ENCODE data around the gene CBFA2T3. TPM values are rescaled to one million over a fixed set of nuclear protein-coding genes. Genes with fewer than 3 reads are reported as not detected.
A peak's percentile ranks its signal among the peaks of the same experiment; 100 is the strongest.
"Not testable (repeated sequence)": the region's sequence is repeated elsewhere in the genome, so short reads cannot be mapped to it uniquely, and the experiment has no call there.

Gene CBFA2T3
- total RNA-seq = 10 to 100 TPM; 10.5 to 15.7 TPM
- long read RNA-seq, partial matches to known transcripts = 9 of 12 reads
- long read RNA-seq, other reads (novel, unspliced or antisense) = 3 of 12 reads

- intact Hi-C loops (cut with DNase I, micrococcal nuclease) = no loop called here
- ATAC-seq (peak; percentile 76), DNase-seq (peak; percentile 74 to 81)
Observed at GRCh38 chr16:88977018-88977811, at the start of gene CBFA2T3. CBFA2T3 (minus strand) TSS chr16:88977207; CDS start chr16:88976807, 400 bp downstream.

GRCh38 chr16:89026121-89026612 lies 49.2 kb upstream of the CBFA2T3 start:
- DNase-seq = no peak
- no peak for ATAC-seq
- intact Hi-C loops (cut with DNase I, micrococcal nuclease) = no loop called here

- intact Hi-C loops (cut with DNase I, micrococcal nuclease) = no loop called here
Observed at GRCh38 chr16:89025636-89026035, 48.6 kb upstream of the CBFA2T3 start.

GRCh38 chr16:89024546-89025060 lies 47.6 kb upstream of the CBFA2T3 start:
- ATAC-seq (no peak), DNase-seq (no peak)
- intact Hi-C loops (cut with DNase I, micrococcal nuclease) = no loop called here

More at GRCh38 chr16:89025636-89026035, 48.6 kb upstream of the CBFA2T3 start:
- DNase-seq (no peak), ATAC-seq (no peak)

GRCh38 chr16:89023621-89024511 lies 46.9 kb upstream of the CBFA2T3 start:
- intact Hi-C loops (cut with DNase I, micrococcal nuclease) = no loop called here
- ATAC-seq (no peak), DNase-seq (no peak)

GRCh38 chr16:89023151-89023551 lies 46.1 kb upstream of the CBFA2T3 start:
- ATAC-seq (no peak), DNase-seq (no peak)
- intact Hi-C loops (cut with DNase I, micrococcal nuclease) = no loop called here

- intact Hi-C loops (cut with DNase I, micrococcal nuclease) = no loop called here
- ATAC-seq (no peak), DNase-seq (no peak)
Observed at GRCh38 chr16:89022051-89022836, 45.2 kb upstream of the CBFA2T3 start.

GRCh38 chr16:89020925-89021595 lies 44.1 kb upstream of the CBFA2T3 start:
- intact Hi-C loops (cut with DNase I, micrococcal nuclease) = no loop called here
- ATAC-seq (no peak), DNase-seq (no peak)

- DNase-seq = no peak
- intact Hi-C loops (cut with DNase I, micrococcal nuclease) = no loop called here
- ATAC-seq = no peak
Observed at GRCh38 chr16:89020068-89020924, 43.3 kb upstream of the CBFA2T3 start.

GRCh38 chr16:89019511-89019910 lies 42.5 kb upstream of the CBFA2T3 start:
- DNase-seq = no peak
- intact Hi-C loops (cut with DNase I, micrococcal nuclease) = no loop called here
- ATAC-seq = no peak

GRCh38 chr16:89018282-89019158 lies 41.5 kb upstream of the CBFA2T3 start:
- ATAC-seq = no peak
- no peak for DNase-seq
- intact Hi-C loops (cut with DNase I, micrococcal nuclease) = no loop called here

GRCh38 chr16:89017543-89018281 lies 40.7 kb upstream of the CBFA2T3 start:
- DNase-seq (no peak), ATAC-seq (no peak)
- intact Hi-C loops (cut with DNase I, micrococcal nuclease) = no loop called here

- ATAC-seq; DNase-seq; intact Hi-C loops (cut with DNase I, micrococcal nuclease): not testable (repeated sequence)
Observed at GRCh38 chr16:89016561-89016960, 39.6 kb upstream of the CBFA2T3 start.

- DNase-seq (no peak), ATAC-seq (no peak)
- intact Hi-C loops (cut with DNase I, micrococcal nuclease) = no loop called here
Observed at GRCh38 chr16:89015271-89015859, 38.4 kb upstream of the CBFA2T3 start.

Data from left colon (tissue), 2 donors.